Body of pancreas (tissue), 4 donors: ENCODE measurements around the gene TBL3. TPM values are rescaled to one million over a fixed set of nuclear protein-coding genes. Genes with fewer than 3 reads are reported as not detected.
A peak's percentile ranks its signal among the peaks of the same experiment; 100 is the strongest.

ENCODE experiments used
- ATAC-seq: fragments of 150-250 bp; one replicate; pipeline ENCODE4 v1.9.1; 2016
- DNase-seq, 4 donors: peaks; one replicate each; pipeline ENCODE4 v3.0.0-alpha.2; 2019
- H3K27ac ChIP-seq, 4 donors: fragments of 200-600 bp; sonication (generic); 1 replicate in 3 of 4; 2 replicates in 1 of 4; pipeline versions ENCODE4 v1.5.1 to v1.6.1; 2016 to 2019; ENCODE audit warnings: mild to moderate bottlenecking in 1 of 4, mixed read lengths in 1 of 4, moderate library complexity in 1 of 4
- H3K27me3 ChIP-seq, 2 donors: fragments of 200-600 bp; sonication (generic); one replicate each; pipeline ENCODE4 v1.6.0; 2016; ENCODE audit warnings: mild to moderate bottlenecking in 1 of 2
- H3K36me3 ChIP-seq, 2 donors: fragments of 200-600 bp; sonication (generic); replicated peaks in 1 of 2; 2 replicates each; pipeline ENCODE4 v1.5.1; 2016; ENCODE audit warnings: low read depth in 2 of 2; ENCODE audit not compliant: insufficient read depth in 1 of 2
- H3K4me1 ChIP-seq: fragments of 200-600 bp; sonication (generic); one replicate; pipeline ENCODE4 v1.6.0; 2016
- H3K4me3 ChIP-seq, 2 donors: fragments of 200-600 bp; sonication (generic); 1 replicate in 1 of 2; 2 replicates in 1 of 2; pipeline ENCODE4 v1.5.1; 2016 to 2019
- H3K9me3 ChIP-seq, 3 donors: fragments of 200-600 bp; sonication (generic); 1 replicate in 2 of 3; 2 replicates in 1 of 3; pipeline ENCODE4 v1.5.1; 2016
- POLR2A ChIP-seq, 3 donors: fragments of 450-650 bp; IDR thresholded peaks; one replicate each; pipeline ENCODE4 v1.6.1; 2016; ENCODE audit warnings: antibody characterized with exemption in 3 of 3, mild to moderate bottlenecking in 2 of 3
- WGBS, 2 donors: methylation state at CpG; one replicate each; pipeline ENCODE4 v1.1.5; 2017; 5-methylcytosine and 5-hydroxymethylcytosine counted together
- intact Hi-C: fragments of 100-400 bp; cut with DNase I; formaldehyde crosslinking; loops from one replicate; pipeline ENCODE4 v1.15.1; 2023
- total RNA-seq, 2 donors: library from RNA; depleted of rRNA; stranded (reverse); fragments of >200 nt; gene quantifications; one replicate each; pipeline ENCODE4 v1.1.0, GENCODE V29; 2016
- TF ChIP-seq, protein P1 (sequence below), 7 experiments: fragments of 450-650 bp in 4 of 7; fragments of 200-600 bp in 3 of 7; sonication (generic) in 3 of 7; IDR thresholded peaks; one replicate each; pipeline ENCODE4 v1.5.1; 2016 to 2019; ENCODE audit warnings: antibody characterized with exemption in 7 of 7

TBL3 gene
- total RNA-seq, 2 donors from 2014 or later = 38.9 to 40.7 TPM

DNA sequence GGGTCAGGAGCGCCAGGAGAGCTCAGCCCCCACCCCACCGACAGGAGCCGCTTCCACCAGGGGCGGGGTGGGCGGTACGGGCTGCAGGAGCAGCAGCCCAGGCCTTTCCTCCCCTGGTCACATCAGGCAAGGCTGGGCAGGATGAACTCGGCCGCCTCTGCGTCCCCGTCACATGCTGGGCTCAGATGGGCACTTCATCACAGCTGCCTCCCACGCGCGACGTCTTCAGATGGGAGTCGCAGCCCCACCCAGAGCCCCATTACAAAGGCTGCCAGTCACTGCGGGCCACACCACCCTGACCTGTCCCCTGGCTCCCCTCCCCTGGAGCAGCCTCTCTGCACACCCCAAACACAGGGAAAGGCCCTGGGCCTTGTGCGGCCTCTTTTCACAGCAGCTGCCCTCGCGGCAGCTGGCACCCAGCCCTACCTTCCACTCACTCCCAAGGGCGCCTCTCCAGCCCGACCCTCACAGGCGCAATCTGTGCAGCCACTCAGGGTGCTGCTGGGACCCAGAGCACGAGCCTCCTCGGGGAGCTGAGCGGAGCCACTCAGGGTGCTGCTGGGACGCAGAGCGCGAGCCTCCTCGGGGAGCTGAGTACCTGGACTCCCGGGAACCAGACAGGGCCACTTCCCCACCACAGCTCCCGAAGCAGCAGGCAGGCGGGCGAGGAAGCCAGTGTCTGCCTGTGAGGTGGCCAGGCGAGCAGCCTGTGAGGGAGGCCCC lies 33.1 kb downstream of the TBL3 start:
- no peak for ATAC-seq
- peak in 2 of 4 donors; percentile 12 to 46 for DNase-seq
- Histone ChIP-seq H3K27me3 (no peaks in the 10 kb centered on the region), H3K4me1 (peaks cover 58% of the 10 kb centered on the region), H3K27ac (peak overlapping the region in 3 of 4 donors; percentile 61 to 83 (median 72)), H3K4me3 (no peak overlapping the region), H3K9me3 (no peaks in the 10 kb centered on the region), H3K36me3 (peaks cover 17% of the 10 kb centered on the region in 2 donors)
- TF ChIP-seq, protein P1, sequence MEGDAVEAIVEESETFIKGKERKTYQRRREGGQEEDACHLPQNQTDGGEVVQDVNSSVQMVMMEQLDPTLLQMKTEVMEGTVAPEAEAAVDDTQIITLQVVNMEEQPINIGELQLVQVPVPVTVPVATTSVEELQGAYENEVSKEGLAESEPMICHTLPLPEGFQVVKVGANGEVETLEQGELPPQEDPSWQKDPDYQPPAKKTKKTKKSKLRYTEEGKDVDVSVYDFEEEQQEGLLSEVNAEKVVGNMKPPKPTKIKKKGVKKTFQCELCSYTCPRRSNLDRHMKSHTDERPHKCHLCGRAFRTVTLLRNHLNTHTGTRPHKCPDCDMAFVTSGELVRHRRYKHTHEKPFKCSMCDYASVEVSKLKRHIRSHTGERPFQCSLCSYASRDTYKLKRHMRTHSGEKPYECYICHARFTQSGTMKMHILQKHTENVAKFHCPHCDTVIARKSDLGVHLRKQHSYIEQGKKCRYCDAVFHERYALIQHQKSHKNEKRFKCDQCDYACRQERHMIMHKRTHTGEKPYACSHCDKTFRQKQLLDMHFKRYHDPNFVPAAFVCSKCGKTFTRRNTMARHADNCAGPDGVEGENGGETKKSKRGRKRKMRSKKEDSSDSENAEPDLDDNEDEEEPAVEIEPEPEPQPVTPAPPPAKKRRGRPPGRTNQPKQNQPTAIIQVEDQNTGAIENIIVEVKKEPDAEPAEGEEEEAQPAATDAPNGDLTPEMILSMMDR (IDR thresholded peaks at IDR 0.05) = no peak
- TF ChIP-seq POLR2A (IDR thresholded peaks at IDR 0.05) = no peak
- WGBS, 2 donors = 60 to 83% methylated on average over 1 to 21 of the region's 34 CpGs
- intact Hi-C loops = no loop called here

DNA sequence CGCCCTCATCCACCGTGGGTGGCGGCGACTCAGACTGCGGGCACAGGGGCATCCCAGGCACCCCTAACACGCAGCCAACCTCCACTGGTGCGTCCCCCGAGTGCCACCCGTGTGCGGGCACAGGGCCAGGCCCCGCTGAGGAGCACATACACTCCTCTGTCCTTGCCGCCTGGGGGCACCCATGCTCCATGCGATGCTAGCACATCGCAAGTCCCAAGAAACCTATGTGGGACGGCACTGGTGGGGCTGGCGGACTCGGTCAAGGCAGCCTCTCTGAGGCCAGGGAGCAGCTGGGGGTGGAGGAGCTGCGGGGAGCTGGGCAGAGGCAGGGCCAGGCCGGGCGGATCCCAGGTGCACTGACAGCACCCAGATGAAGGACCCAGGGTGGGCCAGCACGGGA lies 33.8 kb downstream of the TBL3 start:
- ATAC-seq (no peak), DNase-seq (peak in 2 of 4 donors; percentile 55 to 67)
- Histone ChIP-seq H3K27ac (peak overlapping the region in 3 of 4 donors; percentile 61 to 83 (median 72)), H3K4me3 (no peak overlapping the region), H3K4me1 (peaks cover 64% of the 10 kb centered on the region), H3K36me3 (peaks cover 13 to 14% of the 10 kb centered on the region in 2 donors), H3K27me3 (no peaks in the 10 kb centered on the region), H3K9me3 (no peaks in the 10 kb centered on the region)
- WGBS, 2 donors = 44 to 57% methylated on average over 3 to 20 of the region's 21 CpGs
- TF ChIP-seq, protein P1 (IDR thresholded peaks at IDR 0.05) = peak in 5 of 7 experiments; percentile 7 to 44 (median 32)
- TF ChIP-seq POLR2A (IDR thresholded peaks at IDR 0.05) = no peak
- intact Hi-C loops = no loop called here

DNA sequence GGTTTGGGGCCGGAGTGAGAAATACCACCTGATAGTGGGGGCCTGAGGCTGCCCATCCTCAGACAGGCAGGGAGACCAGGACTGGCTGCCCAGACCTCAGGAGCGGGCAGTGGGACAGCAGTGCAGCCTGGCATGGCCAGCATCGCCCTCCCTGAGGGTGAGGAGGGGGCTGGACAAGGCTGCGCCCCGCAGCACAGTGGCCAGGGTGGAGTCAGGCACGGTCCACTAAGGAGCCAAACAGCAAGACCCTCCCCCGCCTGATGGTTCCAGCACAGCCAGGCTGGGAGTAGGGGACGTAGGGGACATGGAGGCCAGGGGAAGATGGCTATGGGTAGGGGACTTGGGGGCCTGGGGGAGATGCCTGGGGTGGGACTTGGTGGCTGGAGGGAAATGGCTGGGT lies 34.5 kb downstream of the TBL3 start:
- TF ChIP-seq, protein P1 (IDR thresholded peaks at IDR 0.05) = no peak
- no peak for TF ChIP-seq POLR2A (IDR thresholded peaks at IDR 0.05)
- peak overlapping the region in 3 of 4 donors; percentile 17 to 89 (median 61) for H3K27ac ChIP-seq
- no peaks in the 10 kb centered on the region for H3K27me3 ChIP-seq
- peak in 1 of 4 donors; percentile 14 for DNase-seq
- WGBS, 2 donors = 84 to 88% methylated on average over 5 to 8 of the region's 8 CpGs
- peaks cover 10 to 11% of the 10 kb centered on the region in 2 donors for H3K36me3 ChIP-seq
- peaks cover 66% of the 10 kb centered on the region for H3K4me1 ChIP-seq
- no peak for ATAC-seq
- no peak overlapping the region for H3K4me3 ChIP-seq
- intact Hi-C loops = no loop called here
- H3K9me3 ChIP-seq = no peaks in the 10 kb centered on the region

DNA sequence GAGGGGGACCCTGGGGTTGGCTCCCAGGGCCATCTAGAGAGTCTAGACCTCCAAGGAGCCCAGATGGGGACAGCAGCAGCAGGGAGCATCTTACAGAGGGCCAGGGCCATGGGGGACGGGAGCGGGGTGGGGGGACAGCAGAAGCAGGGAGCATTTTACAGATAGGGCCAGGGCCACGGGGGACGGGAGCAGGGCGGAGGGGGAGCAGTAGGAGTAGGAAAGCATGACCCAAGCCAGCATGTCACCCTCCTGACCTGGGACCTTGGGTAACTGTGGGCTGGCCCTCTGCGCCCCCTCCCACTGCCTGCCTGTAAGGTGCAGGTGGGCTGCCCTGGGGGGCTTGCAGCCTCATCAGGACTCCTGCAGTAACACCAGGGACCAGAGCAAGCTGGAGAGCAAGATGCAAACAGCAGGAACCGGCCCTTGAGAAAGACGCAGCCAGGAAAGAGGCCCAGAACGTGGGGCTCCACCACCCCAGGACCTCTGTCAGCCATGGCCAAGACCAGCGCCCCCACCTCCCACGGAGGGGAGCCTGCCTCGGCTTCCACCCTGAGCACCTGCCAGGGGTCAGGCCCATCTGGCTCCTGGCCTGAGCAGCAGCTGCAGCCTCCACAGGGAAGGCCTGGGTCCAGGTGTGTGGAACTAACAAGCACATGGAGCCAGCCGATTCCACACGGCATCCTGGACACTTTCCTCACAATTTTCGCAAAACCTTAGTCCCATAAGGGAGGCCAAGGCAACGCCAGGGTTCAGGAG lies 35.4 kb downstream of the TBL3 start:
- 43 to 55% methylated on average over 8 to 16 of the region's 16 CpGs for WGBS, 2 donors
- no peaks in the 10 kb centered on the region for H3K27me3 ChIP-seq
- peaks cover 66% of the 10 kb centered on the region for H3K4me1 ChIP-seq
- peaks cover under 1 to 3% of the 10 kb centered on the region in 2 donors for H3K36me3 ChIP-seq
- H3K4me3 ChIP-seq = no peak overlapping the region
- no peaks in the 10 kb centered on the region for H3K9me3 ChIP-seq
- H3K27ac ChIP-seq = peak overlapping the region; percentile 33 to 96 (median 78)
- peak in 3 of 4 donors; percentile 53 to 63 (median 58) for DNase-seq
- intact Hi-C loops = no loop called here
- TF ChIP-seq POLR2A (IDR thresholded peaks at IDR 0.05) = no peak
- TF ChIP-seq, protein P1 (IDR thresholded peaks at IDR 0.05) = no peak
- ATAC-seq = no peak
